Epidermal melanocyte (primary cell): ENCODE data around the gene RXYLT1.

Experiments
- DNase-seq: peaks from one replicate; pipeline ENCODE4 v3.0.0; 2011; ENCODE audit warnings: low spot score; ENCODE audit not compliant: insufficient read length

Gene RXYLT1

GRCh38 chr12:63843254-63843720 lies 63.6 kb downstream of the RXYLT1 start:
- DNase-seq: no peak

DNA sequence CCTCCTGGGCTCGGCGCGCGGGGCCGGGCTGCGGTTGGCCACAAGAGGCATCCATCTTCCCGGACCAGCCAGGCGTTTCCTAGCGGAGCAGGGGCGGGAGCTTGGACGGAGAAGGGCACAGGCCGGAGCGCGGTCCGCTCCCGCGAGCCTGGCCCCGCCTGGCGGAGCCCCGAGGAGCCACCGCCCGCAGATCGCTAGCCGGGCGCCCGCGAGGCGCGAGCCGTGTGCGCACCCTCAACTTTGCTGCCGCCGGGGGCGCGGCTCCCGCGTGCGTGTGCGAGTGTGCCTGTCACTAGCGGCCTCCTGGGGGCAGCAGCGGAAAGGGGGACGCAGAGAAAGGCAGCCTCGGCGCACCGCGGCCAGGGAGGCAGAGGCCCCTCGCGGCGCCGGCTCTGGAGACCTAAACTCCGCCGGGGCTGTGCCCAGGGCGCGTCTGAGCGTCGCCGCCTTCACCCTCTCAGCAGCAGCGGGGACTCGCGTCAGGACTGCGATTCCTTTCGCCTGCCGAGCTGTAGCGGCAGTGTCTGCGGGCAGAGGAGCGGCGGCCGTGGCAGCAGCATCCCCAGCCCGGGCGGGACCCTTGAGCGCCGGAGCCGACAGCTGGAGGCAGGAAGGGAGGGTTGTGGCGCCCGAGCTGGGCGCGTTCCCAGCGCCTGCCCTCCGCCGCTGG lies 64.1 kb downstream of the RXYLT1 start:
- DNase-seq: peak; percentile 74

GRCh38 chr12:63844391-63845341 lies 65.0 kb downstream of the RXYLT1 start, which contains the start of gene SRGAP1:
TSS of gene SRGAP1 (plus strand) at chr12:63844700. CDS start at chr12:63844817, 117 bp downstream.
- DNase-seq: peak; percentile 38

- DNase-seq: no peak
Observed at GRCh38 chr12:63845726-63846125, 66.0 kb downstream of the RXYLT1 start.

DNA sequence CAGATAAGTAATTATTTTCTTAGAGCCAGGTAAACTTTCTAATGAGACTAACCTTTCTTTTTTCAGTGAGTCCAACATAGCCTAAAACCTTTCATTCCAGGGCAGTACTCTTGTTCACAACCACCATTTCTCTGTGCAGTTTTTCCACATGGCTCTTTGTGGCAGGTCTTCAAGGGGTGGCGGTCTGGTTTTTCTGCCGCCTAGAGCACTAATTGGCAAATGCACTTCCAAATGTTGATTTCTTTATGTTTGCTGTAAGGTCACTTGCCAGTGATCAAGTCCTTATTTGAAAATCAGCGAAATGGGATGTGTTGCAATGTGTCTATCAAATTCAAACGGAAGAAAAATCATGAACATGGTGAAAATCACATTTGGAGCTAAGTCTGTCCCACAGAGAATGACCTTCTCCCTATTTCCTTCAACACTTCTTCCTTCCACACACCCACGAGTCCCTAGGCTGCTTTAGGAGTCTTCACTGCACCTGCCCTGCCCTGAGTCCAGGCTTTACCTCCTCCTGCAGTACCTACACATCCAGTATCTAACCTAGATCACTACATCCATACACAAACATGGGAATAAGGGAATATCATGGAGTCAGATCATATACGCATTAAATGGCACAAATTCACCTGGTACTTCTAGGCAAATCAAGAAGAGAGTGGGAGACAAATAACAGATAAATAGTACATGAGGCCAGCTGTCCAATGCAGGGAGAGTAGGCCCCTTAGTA lies 66.7 kb downstream of the RXYLT1 start:
- DNase-seq: no peak

GRCh38 chr12:63848450-63848849 lies 68.7 kb downstream of the RXYLT1 start:
- no peak for DNase-seq

DNA sequence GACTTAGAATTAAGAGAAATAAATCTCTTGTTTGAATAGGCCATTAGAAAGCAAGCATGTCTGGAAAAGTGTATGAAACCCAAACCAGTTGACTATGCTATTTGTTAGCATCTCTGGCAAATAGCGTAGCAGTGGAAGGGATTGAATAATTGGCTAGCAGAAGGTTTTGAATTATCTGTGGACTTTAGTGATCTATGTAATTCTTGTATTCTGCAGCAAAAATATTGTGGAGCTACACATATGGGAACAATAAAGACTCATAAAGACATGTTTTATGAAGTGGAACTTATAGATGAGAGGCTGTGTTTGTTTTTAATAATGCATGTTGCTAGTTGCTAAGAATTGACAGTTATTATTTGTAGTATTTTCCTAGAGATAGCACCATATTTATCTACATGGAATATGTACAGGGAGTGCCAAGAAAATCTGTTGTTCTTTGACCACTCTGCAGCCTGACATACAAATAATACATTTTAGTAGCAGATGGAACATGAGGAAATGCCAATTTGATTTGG lies 69.5 kb downstream of the RXYLT1 start:
- DNase-seq: no peak

- DNase-seq: no peak
Observed at GRCh38 chr12:63849641-63850040, 69.9 kb downstream of the RXYLT1 start.

DNA sequence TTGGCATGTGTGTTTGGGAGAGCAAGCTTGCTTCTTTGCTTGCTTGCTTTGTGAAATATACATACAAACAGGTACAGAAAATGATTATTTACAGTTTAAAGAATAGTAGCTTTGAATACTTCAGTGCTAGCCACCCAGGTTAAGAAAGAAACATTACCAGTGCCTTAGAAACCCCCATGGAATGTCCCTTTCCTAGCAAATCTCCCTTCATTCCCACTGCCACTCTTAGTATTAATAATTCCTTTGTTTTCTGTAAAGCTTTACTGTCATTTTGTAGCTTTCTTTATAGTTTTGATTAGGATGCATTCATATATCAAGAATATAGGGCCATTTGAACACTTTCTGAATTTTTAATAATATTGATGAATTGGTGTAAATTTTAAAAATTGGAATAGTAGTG lies 74.3 kb downstream of the RXYLT1 start:
- no peak for DNase-seq

DNA sequence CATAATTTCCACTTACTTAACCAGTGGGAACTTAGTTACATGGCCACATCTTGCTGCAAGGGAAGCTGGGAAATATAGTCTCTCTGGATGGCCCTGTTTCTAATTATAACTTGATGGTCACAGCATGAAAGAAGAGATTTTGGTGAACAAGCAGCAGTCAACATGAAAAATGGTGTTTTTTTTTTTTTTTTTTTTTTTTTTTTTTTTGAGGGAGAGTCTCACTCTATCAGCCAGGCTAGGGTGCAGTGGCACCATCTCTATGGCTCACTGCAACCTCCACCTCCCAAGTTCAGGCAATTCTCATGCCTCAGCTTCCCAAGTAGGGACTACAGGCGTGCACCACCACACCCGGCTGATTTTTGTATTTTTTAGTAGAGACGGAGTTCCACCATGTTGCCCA lies 75.6 kb downstream of the RXYLT1 start:
- DNase-seq: no peak

- DNase-seq: no peak
Observed at GRCh38 chr12:63857771-63858670, 78.3 kb downstream of the RXYLT1 start.
